ENCODE results near the gene SPATA31E1.

- TF ChIP-seq CTCF (IDR thresholded peaks at IDR 0.05), result no peak
- no peak for TF ChIP-seq POLR2A (IDR thresholded peaks at IDR 0.05)
These were observed 1.3 kb downstream of the SPATA31E1 start for GRCh38 chr9:87883990-87884389.

All from heart left ventricle (tissue), 13 donors.